Upper lobe of left lung (tissue), 4 donors: ENCODE data around the gene NAA16.

Source experiments
- CTCF ChIP-seq, 6 experiments: fragments of 450-650 bp in 4 of 6; fragments of 200-600 bp in 2 of 6; sonication (generic) in 2 of 6; IDR thresholded peaks; one replicate each; pipeline ENCODE4 v1.5.1; 2016 to 2019; ENCODE audit warnings: antibody characterized with exemption in 6 of 6
- EP300 ChIP-seq, 4 donors: sonication (generic); formaldehyde crosslinking; IDR thresholded peaks; one replicate each; pipeline ENCODE4 v1.5.1; 2017; ENCODE audit warnings: antibody characterized with exemption in 4 of 4, control low read depth in 2 of 4

- TF ChIP-seq CTCF (IDR thresholded peaks at IDR 0.05) (no peak), EP300 (IDR thresholded peaks at IDR 0.05) (no peak)
Observed at GRCh38 chr13:41345914-41346589, 35.0 kb downstream of the NAA16 start.
